NCI-H1694 (cell line): ENCODE results near the gene RBPMS2.

Experiments used
- DNase-seq: peaks from one replicate; lab custom pipeline; 2025; lab: John Stamatoyannopoulos, UW

The RBPMS2 gene

DNA sequence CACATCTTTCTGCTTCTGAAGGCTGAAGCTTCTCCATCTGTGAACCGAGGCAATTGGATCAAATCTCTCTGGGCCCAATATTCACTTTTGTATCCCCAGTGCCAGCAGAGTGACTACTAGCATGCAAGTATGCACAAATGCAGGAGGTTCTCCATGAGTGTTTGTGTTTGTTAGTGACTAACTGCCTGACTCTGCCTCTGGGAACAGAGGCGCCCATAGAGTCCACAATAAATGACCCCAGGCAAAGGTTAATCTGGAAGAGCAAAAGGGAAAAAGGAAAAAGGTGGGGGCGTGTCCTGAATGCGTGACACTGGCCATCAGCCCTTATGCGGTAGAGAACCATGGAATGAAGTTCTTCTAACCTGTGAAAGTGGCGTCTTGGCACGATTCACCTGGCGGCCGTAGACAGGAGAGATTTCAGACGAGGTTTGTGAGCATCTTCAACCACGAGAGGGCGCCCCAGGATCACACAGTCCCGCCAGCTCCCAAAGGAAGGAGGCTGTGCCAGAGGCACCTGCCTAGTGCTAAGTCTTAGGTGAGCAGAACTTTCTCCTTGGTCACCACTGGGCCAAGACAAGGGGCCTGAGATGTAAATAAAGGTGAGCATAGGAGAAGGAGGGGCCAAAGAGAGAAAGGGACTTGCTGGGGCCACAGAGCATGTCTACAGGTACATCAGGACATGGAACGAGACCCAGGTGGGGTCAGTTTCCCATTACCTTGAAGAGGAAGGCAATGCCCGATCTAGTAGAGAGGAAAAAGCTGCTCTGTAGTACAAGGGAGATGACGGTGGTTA, 44.2 kb downstream of the RBPMS2 start:
- peak; percentile 71 for DNase-seq

GRCh38 chr15:64730151-64730550, 45.2 kb downstream of the RBPMS2 start:
- no peak for DNase-seq

DNA sequence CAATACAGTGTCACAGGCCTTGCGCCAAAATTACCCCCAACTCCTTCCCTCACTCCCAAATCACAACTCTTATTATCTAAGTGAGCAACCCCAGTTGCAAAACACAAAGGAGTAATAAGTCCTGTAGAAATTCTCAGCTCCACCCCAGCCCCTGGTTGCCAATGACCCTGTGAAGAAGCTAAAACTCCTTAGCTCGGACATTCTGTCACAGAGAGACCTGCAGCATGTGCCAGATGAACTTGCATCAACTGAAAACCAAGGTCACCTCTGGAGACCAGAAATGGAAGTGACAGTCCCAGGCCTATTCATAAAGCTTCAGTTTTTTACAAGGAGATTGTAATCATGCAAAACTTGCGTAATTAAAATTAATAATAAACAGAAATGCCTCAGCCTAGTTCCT, 55.2 kb downstream of the RBPMS2 start:
- DNase-seq, result no peak

DNA sequence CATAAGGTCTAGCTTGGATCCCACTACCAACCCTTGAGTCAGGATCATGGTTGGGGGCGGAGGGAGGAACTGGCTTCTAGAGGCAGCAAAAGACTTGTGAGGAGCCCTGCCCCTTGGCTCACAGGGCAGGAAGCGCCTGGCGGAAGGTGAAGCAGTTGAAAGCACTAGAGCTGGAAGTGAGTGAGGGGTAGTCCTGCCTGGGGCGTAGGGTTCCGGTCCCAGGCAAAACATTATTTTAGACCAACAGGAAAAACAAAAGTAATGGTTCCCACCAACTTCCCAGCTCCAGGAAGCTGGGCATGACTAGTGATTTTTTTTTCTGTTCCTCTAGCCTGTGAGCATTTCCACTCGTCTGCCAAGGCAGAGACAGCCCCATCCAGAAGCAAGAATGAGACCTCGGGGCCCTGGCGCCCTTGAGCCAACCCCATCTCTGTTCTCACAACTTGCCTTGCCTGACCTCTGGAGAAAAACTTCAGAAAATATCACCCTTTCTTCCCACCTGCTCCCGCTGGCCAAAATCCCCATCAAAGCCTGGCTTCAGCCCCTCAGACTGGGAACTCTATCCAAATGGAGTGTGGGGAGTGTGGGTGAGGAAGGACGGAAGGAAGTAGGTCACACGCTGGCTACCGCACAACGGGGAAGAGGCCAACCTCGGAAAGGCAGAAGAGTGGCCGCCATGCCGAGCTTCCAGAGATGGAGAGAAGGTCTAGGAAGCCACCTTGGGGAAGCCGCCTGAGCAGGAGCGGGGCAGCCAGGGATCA, 57.5 kb downstream of the RBPMS2 start:
- no peak for DNase-seq

- no peak for DNase-seq
These were observed 58.3 kb downstream of the RBPMS2 start for GRCh38 chr15:64717130-64717529.

- no peak for DNase-seq
These were observed 58.9 kb downstream of the RBPMS2 start for GRCh38 chr15:64716452-64716851.

DNA sequence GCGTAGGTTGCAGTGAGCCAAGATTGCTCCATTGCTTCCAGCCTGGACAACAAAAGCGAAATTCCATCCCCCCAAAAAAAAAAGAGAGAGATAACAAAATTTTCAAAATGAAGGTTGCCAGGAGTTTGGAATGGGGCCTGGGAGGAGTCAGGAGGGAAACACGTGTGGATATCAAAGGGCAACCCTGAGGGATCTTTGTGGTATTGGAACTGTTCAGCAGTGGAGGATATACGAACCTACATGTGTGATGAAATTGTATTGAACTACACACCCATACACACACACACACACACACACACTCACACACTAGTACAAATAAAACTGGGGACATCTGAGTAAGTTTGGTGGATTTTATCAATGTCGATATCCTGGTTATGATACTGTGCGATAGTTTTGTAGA, 61.8 kb downstream of the RBPMS2 start:
- DNase-seq, result no peak

GRCh38 chr15:64712353-64712752, 63.0 kb downstream of the RBPMS2 start:
- no peak for DNase-seq

DNA sequence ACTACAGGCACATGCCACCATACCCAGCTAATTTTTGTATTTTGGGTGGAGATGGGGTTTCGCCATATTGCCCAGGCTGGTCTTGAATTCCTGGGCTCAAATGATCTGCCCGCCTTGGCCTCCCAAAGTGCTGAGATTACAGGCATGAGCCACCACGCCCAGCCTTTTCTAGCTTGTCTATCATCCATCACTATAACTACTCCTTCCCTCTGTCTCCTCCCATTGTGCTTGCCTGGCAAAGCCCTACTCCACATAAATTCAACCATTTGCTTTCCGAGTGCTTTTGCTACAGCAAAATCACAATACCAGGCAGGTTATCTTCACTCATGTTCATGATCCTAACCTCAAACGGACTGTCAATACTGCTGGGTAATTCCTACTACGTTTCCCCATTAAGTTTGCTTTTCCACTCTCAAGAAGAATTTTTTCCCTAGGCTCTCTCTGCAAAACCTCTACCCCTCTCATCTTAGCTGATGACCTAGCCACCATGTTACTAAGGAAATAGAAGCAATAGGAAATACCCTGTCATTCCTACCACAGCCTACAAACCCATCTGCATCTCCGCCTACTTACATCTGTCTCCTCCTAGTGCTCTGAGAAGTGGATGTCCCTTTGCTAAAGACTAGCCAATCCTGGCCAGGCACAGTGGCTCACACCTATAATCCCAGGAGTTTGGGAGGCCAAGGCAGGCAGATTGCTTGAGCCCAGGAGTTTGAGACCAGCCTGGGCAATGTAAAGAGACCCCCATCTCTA, 64.5 kb downstream of the RBPMS2 start:
- no peak for DNase-seq

DNA sequence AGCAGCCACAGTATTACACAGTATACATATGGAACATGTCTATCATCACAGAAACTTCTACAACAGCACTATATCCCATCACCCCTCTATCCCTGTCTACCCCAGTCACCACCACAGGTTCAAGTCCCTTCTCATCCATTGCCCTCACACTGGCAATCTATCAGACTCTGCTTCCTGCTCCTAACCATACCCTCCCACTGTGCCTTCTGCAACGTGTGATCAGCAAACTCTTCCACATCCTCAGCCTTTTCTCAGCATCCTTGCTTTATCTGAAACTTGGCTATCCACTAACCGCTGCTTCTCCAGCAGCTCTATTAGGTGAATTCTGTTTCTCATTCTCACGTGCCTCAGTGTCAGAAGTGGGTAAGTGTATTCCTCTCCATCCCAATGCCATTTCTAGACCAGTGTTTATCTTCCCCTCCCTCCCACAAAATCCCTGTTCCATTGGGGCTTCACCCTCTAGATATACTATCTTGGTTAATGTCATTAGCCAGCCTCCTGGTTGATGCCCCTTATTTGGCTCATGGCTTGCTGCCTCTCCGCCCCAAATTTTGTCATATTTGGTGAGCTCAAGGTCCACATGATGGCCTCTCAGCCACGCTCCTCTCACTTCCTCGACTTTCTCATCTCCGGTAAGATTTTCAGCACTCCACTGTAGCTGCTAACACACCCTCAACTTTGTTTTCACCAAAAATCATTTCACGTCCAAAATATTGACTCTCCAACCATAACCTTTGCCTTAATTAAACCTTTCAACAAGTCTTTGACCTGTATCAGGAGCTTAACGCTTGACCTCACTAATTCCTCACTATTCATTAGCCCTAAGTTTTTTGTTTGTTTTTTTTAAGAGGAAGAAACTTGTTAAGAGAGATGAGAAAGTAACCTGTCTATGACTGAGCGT, 69.1 kb downstream of the RBPMS2 start:
- no peak for DNase-seq

- no peak for DNase-seq
These were observed 70.4 kb downstream of the RBPMS2 start for GRCh38 chr15:64705006-64705405.

DNA sequence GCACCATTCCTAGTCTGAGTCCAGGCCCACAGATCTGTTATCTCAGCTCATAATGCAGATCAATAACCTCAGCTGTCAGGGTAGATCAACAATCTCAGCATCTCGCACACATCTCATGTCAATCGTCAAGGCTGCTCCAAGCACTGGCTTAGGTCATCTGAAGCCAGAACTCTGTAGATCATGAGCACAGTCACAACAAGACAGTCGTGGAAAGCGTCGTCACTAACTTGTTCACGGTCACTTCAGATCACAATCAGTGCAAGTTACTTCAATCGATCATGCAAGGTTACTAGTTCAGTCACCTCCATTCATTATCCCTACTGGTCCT, 71.8 kb downstream of the RBPMS2 start:
- no peak for DNase-seq

GRCh38 chr15:64702816-64703631, 72.4 kb downstream of the RBPMS2 start:
- peak; percentile 69 for DNase-seq

DNA sequence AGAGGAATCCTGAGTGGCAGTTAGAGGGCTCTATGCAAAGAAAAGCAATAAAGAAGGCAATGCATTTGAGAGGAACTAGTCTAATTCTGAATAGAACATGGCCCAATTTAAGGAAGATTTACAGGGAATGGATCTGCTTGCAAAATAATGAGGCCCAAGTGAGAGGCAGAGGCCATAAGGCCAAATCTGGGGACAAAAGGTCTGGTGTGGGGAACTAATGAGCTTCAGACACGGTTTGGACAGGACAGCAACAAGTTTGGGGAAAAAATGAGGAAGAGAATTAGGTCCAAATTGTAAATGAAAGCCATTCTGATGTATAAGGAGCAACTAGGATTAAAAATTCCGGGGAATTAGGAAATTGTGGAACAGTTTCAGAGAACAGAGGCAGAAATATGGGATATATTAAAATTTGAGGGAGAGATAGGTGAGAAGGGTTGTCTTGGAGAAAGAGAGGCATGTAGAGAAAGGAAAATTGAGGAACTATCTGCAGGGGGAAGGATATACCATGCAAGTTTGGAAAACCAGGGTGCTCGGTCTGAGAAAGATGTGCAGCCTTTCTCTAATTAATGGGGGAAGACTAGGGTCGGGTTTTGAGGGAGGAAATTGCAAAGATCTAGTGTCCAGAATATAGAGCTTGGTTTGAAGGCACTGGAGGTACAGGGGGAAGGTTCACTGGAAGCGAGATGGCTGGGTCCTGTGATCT, 73.8 kb downstream of the RBPMS2 start:
- no peak for DNase-seq

GRCh38 chr15:64701051-64701450, 74.3 kb downstream of the RBPMS2 start:
- DNase-seq, result no peak

GRCh38 chr15:64699751-64700388, 75.5 kb downstream of the RBPMS2 start:
- no peak for DNase-seq

- no peak for DNase-seq
These were observed 76.6 kb downstream of the RBPMS2 start for GRCh38 chr15:64698823-64699222.

GRCh38 chr15:64697911-64698369, 77.4 kb downstream of the RBPMS2 start:
- no peak for DNase-seq

GRCh38 chr15:64696481-64696880, 78.9 kb downstream of the RBPMS2 start:
- no peak for DNase-seq

- DNase-seq, result no peak
These were observed 79.8 kb downstream of the RBPMS2 start for GRCh38 chr15:64695561-64695992.
